Measurements from ENCODE around the gene WDR36. TPM values are rescaled to one million over a fixed set of nuclear protein-coding genes. Genes with fewer than 3 reads are reported as not detected.

Gene WDR36
- total RNA-seq = 10 to 100 TPM; 70.2 to 74.8 TPM
- 17.7 TPM for polyA plus RNA-seq

DNA sequence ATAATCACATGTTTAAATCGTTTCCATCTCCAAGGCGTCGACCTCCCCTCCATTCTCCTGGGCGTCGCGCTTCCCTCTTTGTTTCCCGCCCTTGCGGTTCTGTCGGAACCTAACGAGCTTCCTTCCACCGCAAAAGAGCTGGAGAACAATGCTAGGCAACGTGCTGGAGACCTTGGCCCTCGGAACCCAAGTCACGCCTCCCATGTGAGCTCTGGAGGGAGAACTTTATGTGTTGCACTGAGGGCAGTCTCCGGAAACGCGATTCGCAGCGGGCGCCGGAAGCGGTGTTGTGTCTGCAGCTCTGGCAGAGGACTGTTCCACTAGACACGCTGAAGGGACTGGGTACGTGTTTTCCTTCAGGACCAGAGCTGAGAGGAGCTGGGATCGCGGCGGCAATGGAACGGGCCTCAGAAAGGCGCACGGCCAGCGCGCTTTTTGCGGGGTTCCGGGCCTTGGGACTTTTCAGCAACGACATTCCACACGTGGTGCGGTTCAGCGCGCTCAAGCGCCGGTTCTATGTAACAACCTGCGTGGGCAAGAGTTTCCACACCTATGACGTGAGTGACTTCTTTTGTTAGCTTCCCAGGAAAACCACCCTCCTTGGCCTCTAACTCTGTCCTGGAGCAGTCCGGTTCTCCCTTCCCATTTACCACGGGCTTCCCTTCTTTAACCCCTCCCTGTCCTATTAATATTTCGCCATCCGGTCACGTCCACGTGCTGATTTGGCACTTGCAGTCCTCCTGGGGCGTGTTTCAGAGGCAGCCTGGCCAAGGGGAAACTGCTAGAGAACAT, at the start of gene WDR36:
Gene WDR36 (plus strand): TSS at position 287 of the 792 bp plus-strand sequence. CDS start 109 bp downstream, at position 396.
- peak within 1 kb of the TSS; percentile 95 for H3K4me3 ChIP-seq (ENCODE audit: low read length)
- Mint-ChIP-seq H3K9me3 (no peaks in the 10 kb centered on the region), H3K4me3 (peak within 1 kb of the TSS; percentile 94 to 99 (median 97)), H3K27me3 (peaks cover 4 to 6% of the 10 kb centered on the region in 2 donors), H3K27ac (peak within 1 kb of the TSS; percentile 82 to 99 (median 94)), H3K4me1 (peaks cover 33 to 38% (median 36%) of the 10 kb centered on the region in 3 donors), H3K36me3 (peaks cover 0 to 27% (median 3%) of the 10 kb centered on the region in 3 donors)
- ChIA-PET POLR2A (no interaction called here), CTCF (interaction anchor here (0.8 to 1.8 kb wide), 4 partner anchors 10 to 354 kb away, joined by 3 to 5 read pairs (median 4); partner anchors contain the start of gene SLC25A46)
- H3K4me1 ChIP-seq (ENCODE audit: insufficient read depth, low read length) = peaks cover 24% of the 10 kb centered on the region
- no peaks in the 10 kb centered on the region for H3K27me3 ChIP-seq (ENCODE audit: insufficient read depth, low read length, poor library complexity, severe bottlenecking)
- peak; percentile 76 to 90 (median 86) for DNase-seq
- H3K27ac ChIP-seq (ENCODE audit: low read depth, low read length) = peak within 1 kb of the TSS; percentile 88
- H3K36me3 ChIP-seq (ENCODE audit: insufficient read depth, low read length) = no peaks in the 10 kb centered on the region
- H3K9me3 ChIP-seq (ENCODE audit: low read length) = no peaks in the 10 kb centered on the region

DNA sequence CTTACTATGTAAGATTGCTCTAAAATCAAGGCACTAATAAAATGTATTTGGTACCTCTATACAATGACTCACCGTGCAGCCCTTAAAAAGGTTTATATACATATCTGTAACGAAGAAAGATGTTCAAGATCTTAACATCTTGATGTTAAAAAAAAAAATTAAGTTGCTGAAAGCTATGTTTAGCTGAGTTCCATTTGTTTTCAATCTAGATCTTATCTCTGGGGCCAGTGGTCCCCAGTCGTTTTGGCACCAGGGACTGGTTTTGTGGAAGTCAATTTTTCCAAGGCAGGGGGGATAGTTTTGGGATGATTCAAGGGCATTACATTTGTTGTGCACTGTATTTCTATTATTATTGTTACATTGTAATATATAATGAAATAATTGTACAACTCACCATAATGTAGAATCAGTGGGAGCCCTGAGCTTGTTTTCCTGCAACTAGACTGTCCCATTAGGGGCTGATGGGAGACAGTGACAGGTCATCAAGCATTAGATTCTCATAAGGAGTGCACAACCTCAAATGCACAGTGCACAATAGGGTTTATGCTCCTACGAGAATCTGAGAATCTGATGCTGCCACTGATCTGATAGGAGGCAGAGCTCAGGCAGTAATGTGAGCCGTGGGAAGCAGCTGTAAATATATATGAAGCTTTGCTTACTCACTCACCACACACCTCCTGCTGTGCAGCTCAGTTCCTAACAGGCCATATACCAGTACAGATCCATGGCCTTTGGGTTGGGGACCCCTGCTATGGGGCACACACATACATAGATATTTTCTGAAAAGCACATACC, 48.2 kb upstream of the WDR36 start:
- no peak for DNase-seq
- H3K36me3 ChIP-seq (ENCODE audit: insufficient read depth, low read length) = no peaks in the 10 kb centered on the region
- Mint-ChIP-seq H3K4me3 (no peak overlapping the region), H3K9me3 (peaks cover 0 to 3% (median 0%) of the 10 kb centered on the region in 5 donors), H3K27me3 (peaks cover 0 to 1% of the 10 kb centered on the region in 2 donors), H3K27ac (peak overlapping the region in 1 of 8 donors; percentile 73), H3K36me3 (no peaks in the 10 kb centered on the region), H3K4me1 (no peaks in the 10 kb centered on the region)
- no peaks in the 10 kb centered on the region for H3K27me3 ChIP-seq (ENCODE audit: insufficient read depth, low read length, poor library complexity, severe bottlenecking)
- no peak overlapping the region for H3K27ac ChIP-seq (ENCODE audit: low read depth, low read length)
- no peak overlapping the region for H3K4me3 ChIP-seq (ENCODE audit: low read length)
- H3K9me3 ChIP-seq (ENCODE audit: low read length) = no peaks in the 10 kb centered on the region
- H3K4me1 ChIP-seq (ENCODE audit: insufficient read depth, low read length) = no peaks in the 10 kb centered on the region
- CTCF ChIA-PET = no interaction called here
- POLR2A ChIA-PET = no interaction called here

DNA sequence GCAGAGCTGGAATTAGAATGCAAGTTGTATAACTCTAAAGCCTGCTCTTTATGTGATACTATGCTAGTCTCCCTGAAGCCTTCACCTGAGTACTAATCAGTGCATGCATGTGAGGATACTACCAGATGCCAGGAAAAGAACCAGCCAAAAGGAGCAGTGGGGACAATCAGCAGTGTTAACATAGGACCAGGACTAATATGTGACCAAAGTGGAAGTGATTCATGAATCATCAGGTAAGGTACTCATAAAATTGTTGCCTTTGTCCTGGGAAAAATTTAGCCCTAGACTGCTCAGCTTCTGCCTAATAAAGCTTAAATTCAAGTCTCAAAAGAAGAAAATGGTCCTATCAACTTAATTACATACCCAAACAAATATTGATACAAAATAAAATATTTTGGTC, 34.1 kb upstream of the WDR36 start:
- Mint-ChIP-seq H3K36me3 (peaks cover 0 to 6% (median 0%) of the 10 kb centered on the region in 3 donors), H3K4me3 (no peak overlapping the region), H3K27me3 (peaks cover 35 to 56% of the 10 kb centered on the region in 2 donors), H3K4me1 (no peaks in the 10 kb centered on the region), H3K27ac (no peak overlapping the region), H3K9me3 (peaks cover 4 to 11% (median 5%) of the 10 kb centered on the region in 5 donors)
- DNase-seq = no peak
- H3K9me3 ChIP-seq (ENCODE audit: low read length) = no peaks in the 10 kb centered on the region
- H3K36me3 ChIP-seq (ENCODE audit: insufficient read depth, low read length) = no peaks in the 10 kb centered on the region
- H3K27ac ChIP-seq (ENCODE audit: low read depth, low read length) = no peak overlapping the region
- POLR2A ChIA-PET = no interaction called here
- H3K4me1 ChIP-seq (ENCODE audit: insufficient read depth, low read length) = no peaks in the 10 kb centered on the region
- H3K4me3 ChIP-seq (ENCODE audit: low read length) = no peak overlapping the region
- CTCF ChIA-PET = no interaction called here
- peaks cover 6% of the 10 kb centered on the region for H3K27me3 ChIP-seq (ENCODE audit: insufficient read depth, low read length, poor library complexity, severe bottlenecking)

DNA sequence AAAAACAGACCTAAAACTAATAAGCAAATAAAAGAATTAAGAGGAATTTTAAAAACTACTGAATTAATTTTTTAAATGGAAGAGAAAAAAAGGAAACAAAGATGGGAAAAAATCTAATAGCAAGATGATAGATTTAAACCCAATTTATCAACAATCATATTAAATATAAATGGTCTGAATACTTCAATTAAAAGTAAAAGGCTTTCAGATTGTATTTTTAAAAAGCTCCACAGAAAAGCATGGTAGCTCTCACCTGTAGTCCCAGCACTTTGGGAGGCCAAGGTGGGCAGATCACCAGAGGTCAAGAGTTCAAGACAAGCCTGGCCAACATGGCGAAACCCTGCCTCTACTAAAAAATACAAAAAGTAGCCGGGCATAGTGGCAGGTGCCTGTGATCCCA, 32.0 kb upstream of the WDR36 start:
- POLR2A ChIA-PET = no interaction called here
- Mint-ChIP-seq H3K9me3 (peaks cover 2 to 11% (median 5%) of the 10 kb centered on the region in 5 donors), H3K36me3 (peaks cover 0 to 6% (median 0%) of the 10 kb centered on the region in 3 donors), H3K4me1 (no peaks in the 10 kb centered on the region), H3K27me3 (peaks cover 32 to 53% of the 10 kb centered on the region in 2 donors), H3K4me3 (no peak overlapping the region), H3K27ac (no peak overlapping the region)
- no peaks in the 10 kb centered on the region for H3K9me3 ChIP-seq (ENCODE audit: low read length)
- CTCF ChIA-PET = no interaction called here
- H3K27me3 ChIP-seq (ENCODE audit: insufficient read depth, low read length, poor library complexity, severe bottlenecking) = peaks cover 6% of the 10 kb centered on the region
- H3K36me3 ChIP-seq (ENCODE audit: insufficient read depth, low read length) = no peaks in the 10 kb centered on the region
- no peak overlapping the region for H3K27ac ChIP-seq (ENCODE audit: low read depth, low read length)
- no peak overlapping the region for H3K4me3 ChIP-seq (ENCODE audit: low read length)
- H3K4me1 ChIP-seq (ENCODE audit: insufficient read depth, low read length) = no peaks in the 10 kb centered on the region
- DNase-seq = no peak

DNA sequence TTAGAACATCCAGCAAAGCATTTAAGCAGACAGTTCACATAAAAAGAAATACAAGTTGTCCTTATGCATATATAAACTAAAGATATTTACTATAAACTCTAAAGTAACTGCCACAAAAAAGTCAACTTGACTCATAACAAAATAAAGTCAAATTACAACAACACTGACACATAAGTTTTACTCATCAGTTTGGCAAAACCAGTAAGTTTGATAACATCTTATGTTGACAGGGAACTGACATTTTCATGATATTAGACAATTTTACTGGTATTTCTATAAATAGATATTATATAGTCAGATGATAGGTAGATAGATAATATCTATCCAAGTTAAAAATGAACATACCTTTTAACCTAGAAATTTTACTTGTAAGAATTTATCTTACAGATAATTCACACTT, 30.5 kb upstream of the WDR36 start:
- H3K36me3 ChIP-seq (ENCODE audit: insufficient read depth, low read length) = no peaks in the 10 kb centered on the region
- DNase-seq = no peak
- no peak overlapping the region for H3K4me3 ChIP-seq (ENCODE audit: low read length)
- POLR2A ChIA-PET = no interaction called here
- H3K27me3 Mint-ChIP-seq = peaks cover 34 to 56% of the 10 kb centered on the region in 2 donors
- H3K4me1 Mint-ChIP-seq = no peaks in the 10 kb centered on the region
- no peak overlapping the region for H3K27ac ChIP-seq (ENCODE audit: low read depth, low read length)
- H3K4me3 Mint-ChIP-seq = no peak overlapping the region
- H3K36me3 Mint-ChIP-seq = peaks cover 0 to 6% (median 0%) of the 10 kb centered on the region in 3 donors
- no peaks in the 10 kb centered on the region for H3K4me1 ChIP-seq (ENCODE audit: insufficient read depth, low read length)
- H3K9me3 Mint-ChIP-seq = peaks cover 2 to 11% (median 5%) of the 10 kb centered on the region in 5 donors
- H3K9me3 ChIP-seq (ENCODE audit: low read length) = no peaks in the 10 kb centered on the region
- CTCF ChIA-PET = no interaction called here
- H3K27me3 ChIP-seq (ENCODE audit: insufficient read depth, low read length, poor library complexity, severe bottlenecking) = peaks cover 12% of the 10 kb centered on the region
- H3K27ac Mint-ChIP-seq = no peak overlapping the region

DNA sequence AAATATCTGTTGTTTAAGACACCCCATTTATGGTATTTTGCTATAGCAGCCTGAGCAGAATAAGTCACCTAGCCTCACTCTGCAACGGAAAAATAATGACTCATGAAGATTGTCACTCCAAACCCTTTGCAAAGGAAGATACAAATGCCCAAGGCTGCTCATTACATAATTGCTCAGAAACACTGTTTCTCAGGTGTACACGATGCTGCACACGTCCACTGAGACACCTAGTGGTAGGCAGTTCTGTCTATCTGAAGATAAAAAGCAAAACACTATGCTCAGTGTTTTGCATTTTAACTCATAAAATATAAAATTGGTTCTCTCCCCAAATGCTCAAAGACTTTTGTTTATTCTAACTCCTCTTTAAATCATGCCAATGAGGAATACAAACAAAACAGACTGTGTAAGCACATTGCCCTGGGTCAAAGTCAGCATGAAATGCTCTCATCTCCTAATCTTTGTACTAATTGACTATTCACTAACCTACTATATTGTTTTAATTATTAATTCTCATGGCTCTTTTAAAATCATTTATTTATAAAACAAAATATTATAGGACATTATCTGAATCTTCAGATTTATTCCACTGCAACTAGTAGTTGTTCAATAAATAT, 28.3 kb upstream of the WDR36 start:
- H3K4me3 Mint-ChIP-seq = no peak overlapping the region
- peaks cover 0 to 2% (median 0%) of the 10 kb centered on the region in 3 donors for H3K36me3 Mint-ChIP-seq
- H3K27ac Mint-ChIP-seq = no peak overlapping the region
- H3K4me1 Mint-ChIP-seq = no peaks in the 10 kb centered on the region
- no peak overlapping the region for H3K27ac ChIP-seq (ENCODE audit: low read depth, low read length)
- no peaks in the 10 kb centered on the region for H3K9me3 ChIP-seq (ENCODE audit: low read length)
- no peaks in the 10 kb centered on the region for H3K36me3 ChIP-seq (ENCODE audit: insufficient read depth, low read length)
- ChIA-PET POLR2A (no interaction called here), CTCF (no interaction called here)
- peaks cover 13% of the 10 kb centered on the region for H3K27me3 ChIP-seq (ENCODE audit: insufficient read depth, low read length, poor library complexity, severe bottlenecking)
- peaks cover 30 to 58% of the 10 kb centered on the region in 2 donors for H3K27me3 Mint-ChIP-seq
- H3K4me3 ChIP-seq (ENCODE audit: low read length) = no peak overlapping the region
- no peak for DNase-seq
- peaks cover 2 to 10% (median 5%) of the 10 kb centered on the region in 5 donors for H3K9me3 Mint-ChIP-seq
- no peaks in the 10 kb centered on the region for H3K4me1 ChIP-seq (ENCODE audit: insufficient read depth, low read length)

DNA sequence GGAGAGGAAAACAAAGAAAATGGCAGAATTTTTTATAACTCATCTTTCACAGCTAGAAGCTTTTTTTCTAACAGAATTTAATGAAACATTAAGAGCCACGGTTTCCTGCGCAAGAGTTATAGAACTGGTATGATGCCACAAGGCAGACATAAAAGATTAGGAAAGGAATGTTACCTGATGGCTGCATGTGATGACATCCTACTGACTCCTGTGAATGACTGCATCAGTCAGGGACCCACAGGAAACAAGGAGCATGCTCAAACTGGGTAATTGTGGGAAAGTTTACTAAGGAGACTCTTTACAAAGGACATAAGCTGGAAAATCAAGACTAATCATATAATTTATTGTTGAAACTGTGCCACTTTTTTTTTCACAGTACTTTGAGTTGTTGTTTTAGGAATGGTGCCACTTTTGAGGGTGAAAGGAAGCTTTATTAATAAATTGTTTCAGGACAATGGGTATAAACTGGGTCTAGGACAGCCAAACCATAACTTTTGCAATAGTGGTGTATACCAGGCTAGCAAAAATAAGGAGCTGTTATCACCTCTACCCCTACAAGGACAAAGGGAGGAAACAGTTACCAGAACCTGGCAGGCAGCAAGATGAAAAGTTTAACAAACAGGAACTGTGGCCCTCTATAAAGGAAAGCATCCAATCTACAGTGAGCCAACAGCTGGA, 25.7 kb upstream of the WDR36 start:
- Histone ChIP-seq H3K9me3 (ENCODE audit: low read length) (no peaks in the 10 kb centered on the region), H3K27me3 (ENCODE audit: insufficient read depth, low read length, poor library complexity, severe bottlenecking) (peaks cover 35% of the 10 kb centered on the region), H3K4me3 (ENCODE audit: low read length) (no peak overlapping the region), H3K36me3 (ENCODE audit: insufficient read depth, low read length) (no peaks in the 10 kb centered on the region), H3K27ac (ENCODE audit: low read depth, low read length) (no peak overlapping the region), H3K4me1 (ENCODE audit: insufficient read depth, low read length) (peaks cover 7% of the 10 kb centered on the region)
- CTCF ChIA-PET = no interaction called here
- no peak for DNase-seq
- no peaks in the 10 kb centered on the region for H3K36me3 Mint-ChIP-seq
- H3K9me3 Mint-ChIP-seq = no peaks in the 10 kb centered on the region
- POLR2A ChIA-PET = no interaction called here
- peaks cover 46 to 72% of the 10 kb centered on the region in 2 donors for H3K27me3 Mint-ChIP-seq
- peaks cover 8 to 21% (median 13%) of the 10 kb centered on the region in 3 donors for H3K4me1 Mint-ChIP-seq
- no peak overlapping the region for H3K4me3 Mint-ChIP-seq
- H3K27ac Mint-ChIP-seq = no peak overlapping the region

Data from CD8-positive, alpha-beta memory T cell (primary cell).